Left ventricle myocardium inferior (tissue), 1 donor: ENCODE results near the gene RHCG. TPM values are rescaled to one million over a fixed set of nuclear protein-coding genes. Genes with fewer than 3 reads are reported as not detected.

ENCODE experiments used
- DNase-seq: peaks from one replicate; pipeline ENCODE4 v3.0.0-alpha.2; 2020
- H3K27ac ChIP-seq: fragments of 200-600 bp; replicated peaks from 2 replicates; pipeline ENCODE4 v1.8.0; 2021
- H3K27me3 ChIP-seq: fragments of 200-600 bp; 2 replicates; pipeline ENCODE4 v1.8.0; 2021; ENCODE audit warnings: low read depth
- H3K36me3 ChIP-seq: fragments of 200-600 bp; 2 replicates; pipeline ENCODE4 v1.8.0; 2021
- H3K4me1 ChIP-seq: fragments of 200-600 bp; 2 replicates; pipeline ENCODE4 v1.8.0; 2021
- H3K4me3 ChIP-seq: fragments of 200-600 bp; 2 replicates; pipeline ENCODE4 v1.8.0; 2021; ENCODE audit warnings: mild to moderate bottlenecking, moderate library complexity
- H3K9me3 ChIP-seq: fragments of 200-600 bp; replicated peaks from 2 replicates; pipeline ENCODE4 v1.8.0; 2021
- CTCF ChIP-seq: fragments of 200-600 bp; IDR thresholded peaks from 2 replicates; pipeline ENCODE4 v1.8.0; 2021; ENCODE audit warnings: antibody characterized with exemption, mild to moderate bottlenecking, borderline replicate concordance
- intact Hi-C: fragments of 100-400 bp; cut with micrococcal nuclease; formaldehyde crosslinking; loops from one replicate; pipeline ENCODE4 v1.11.0; 2022
- total RNA-seq: library from RNA; stranded (reverse); fragmentation: NEBNext Ultra II Directional; extraction: Animal tissue kit (Norgen Biotek cat#: 25700); gene quantifications from one replicate; pipeline ENCODE4 v1.2.1, GENCODE V29; 2021
- donor health status: DM: no; HTN: yes; CAD: no; lungs with severe emphysema.

The RHCG gene
- total RNA-seq, 1 donor from 2014 or later = 0.22 TPM

- H3K27me3 ChIP-seq = peaks cover 75% of the 10 kb centered on the region
- no peak for DNase-seq
- intact Hi-C loops = no loop called here
- H3K36me3 ChIP-seq = no peaks in the 10 kb centered on the region
- H3K9me3 ChIP-seq = no peaks in the 10 kb centered on the region
- no peak overlapping the region for H3K4me3 ChIP-seq
- no peak for TF ChIP-seq CTCF
- H3K4me1 ChIP-seq = no peaks in the 10 kb centered on the region
- no peak overlapping the region for H3K27ac ChIP-seq
These were observed 59.6 kb downstream of the RHCG start for GRCh38 chr15:89436560-89437311.

- Histone ChIP-seq H3K27ac (no peak overlapping the region), H3K9me3 (no peaks in the 10 kb centered on the region), H3K36me3 (no peaks in the 10 kb centered on the region), H3K4me1 (peaks cover 7% of the 10 kb centered on the region), H3K27me3 (peaks cover 62% of the 10 kb centered on the region), H3K4me3 (no peak overlapping the region)
- no peak for DNase-seq
- TF ChIP-seq CTCF = no peak
- intact Hi-C loops = no loop called here
These were observed 61.0 kb downstream of the RHCG start for GRCh38 chr15:89435362-89435761.

- Histone ChIP-seq H3K36me3 (no peaks in the 10 kb centered on the region), H3K9me3 (no peaks in the 10 kb centered on the region), H3K4me1 (peaks cover 13% of the 10 kb centered on the region), H3K27ac (no peak overlapping the region), H3K27me3 (peaks cover 45% of the 10 kb centered on the region), H3K4me3 (no peak overlapping the region)
- no peak for TF ChIP-seq CTCF
- no peak for DNase-seq
- intact Hi-C loops = no loop called here
These were observed 62.7 kb downstream of the RHCG start for GRCh38 chr15:89433686-89434085.

- peaks cover 35% of the 10 kb centered on the region for H3K27me3 ChIP-seq
- no peak overlapping the region for H3K27ac ChIP-seq
- intact Hi-C loops = loop anchor here (2.0 kb wide), 1 partner anchor 72 kb away; no protein-coding TSS in a partner anchor
- H3K4me1 ChIP-seq = peaks cover 13% of the 10 kb centered on the region
- H3K36me3 ChIP-seq = no peaks in the 10 kb centered on the region
- peak; percentile 85 for DNase-seq
- no peaks in the 10 kb centered on the region for H3K9me3 ChIP-seq
- peak; percentile 99 for TF ChIP-seq CTCF
- H3K4me3 ChIP-seq = peak overlapping the region; percentile 63
These were observed 65.6 kb downstream of the RHCG start for GRCh38 chr15:89430530-89431341.

GRCh38 chr15:89429986-89430385 is 66.4 kb downstream of the RHCG start:
- Histone ChIP-seq H3K9me3 (no peaks in the 10 kb centered on the region), H3K27ac (no peak overlapping the region), H3K27me3 (peaks cover 35% of the 10 kb centered on the region), H3K4me3 (peak overlapping the region; percentile 63), H3K4me1 (peaks cover 13% of the 10 kb centered on the region), H3K36me3 (no peaks in the 10 kb centered on the region)
- intact Hi-C loops = loop anchor here (2.0 kb wide), 1 partner anchor 71 kb away; no protein-coding TSS in a partner anchor
- DNase-seq = no peak
- TF ChIP-seq CTCF = no peak
